Spinal cord (tissue), 10 donors: ENCODE results near the gene PRMT9. TPM values are rescaled to one million over a fixed set of nuclear protein-coding genes. Genes with fewer than 3 reads are reported as not detected.

Source experiments
- DNase-seq, 6 donors: peaks; one replicate each; pipeline versions ENCODE4 v3.0.0 to v3.0.0-alpha.2; 2013 to 2015; ENCODE audit warnings: low spot score in 6 of 6, low read depth in 4 of 6
- H3K27ac ChIP-seq: one replicate; pipeline ENCODE4 v1.5.1; 2013; ENCODE audit warnings: low read depth, low read length, control low read depth
- H3K27me3 ChIP-seq: one replicate; pipeline ENCODE4 v1.6.1; 2013; ENCODE audit warnings: low read length; ENCODE audit not compliant: control insufficient read depth, insufficient read depth
- H3K36me3 ChIP-seq: one replicate; pipeline ENCODE4 v1.6.1; 2013; ENCODE audit warnings: low read length; ENCODE audit not compliant: control insufficient read depth, insufficient read depth
- H3K4me1 ChIP-seq: one replicate; pipeline ENCODE4 v1.6.1; 2013; ENCODE audit warnings: low read length; ENCODE audit not compliant: control insufficient read depth, insufficient read depth
- H3K4me3 ChIP-seq: one replicate; pipeline ENCODE4 v1.5.1; 2013; ENCODE audit warnings: low read depth, low read length, control low read depth
- H3K9me3 ChIP-seq: one replicate; pipeline ENCODE4 v1.6.1; 2013; ENCODE audit warnings: low read length; ENCODE audit not compliant: control insufficient read depth, insufficient read depth
- WGBS: methylation state at CpG from one replicate; pipeline ENCODE4 v1.1.5; 2013; ENCODE audit warnings: missing lambda C conversion rate; ENCODE audit not compliant: insufficient coverage; 5-methylcytosine and 5-hydroxymethylcytosine counted together
- polyA plus RNA-seq, 2 donors: library from polyadenylated mRNA; unstranded; fragments of 120-200 nt; gene quantifications; one replicate each; pipeline ENCODE4 v1.2.1, GENCODE V29; 2013; ENCODE audit not compliant: insufficient read length in 2 of 2
- total RNA-seq, 2 donors: library from RNA; depleted of rRNA in 1 of 2; stranded (reverse); fragments of 120-200 nt in 1 of 2; fragments of >200 nt in 1 of 2; gene quantifications; one replicate each; pipeline versions ENCODE4 v1.2.3 to v1.2.4, GENCODE V29; 2013 to 2014
- donor health status: healthy.

The PRMT9 gene
- total and polyA plus RNA-seq, 4 donors, result 14.4 to 27.2 (median 17.6) TPM

GRCh38 chr4:147683188-147683591 is 773 bp downstream of the PRMT9 start:
- peak in 3 of 6 donors; percentile 24 to 57 (median 46) for DNase-seq
- peak overlapping the region; percentile 88 for H3K27ac ChIP-seq
- H3K4me3 ChIP-seq, result peak overlapping the region; percentile 88

GRCh38 chr4:147682755-147683154 is 1.2 kb downstream of the PRMT9 start:
- H3K27ac ChIP-seq, result peak overlapping the region; percentile 88
- no peaks in the 10 kb centered on the region for H3K9me3 ChIP-seq
- WGBS, result no CpG with 5 or more reads among the region's 3 CpGs
- H3K4me3 ChIP-seq, result peak overlapping the region; percentile 88
- peak in 1 of 6 donors; percentile 1 for DNase-seq
- H3K27me3 ChIP-seq, result no peaks in the 10 kb centered on the region
- H3K4me1 ChIP-seq, result peaks cover 3% of the 10 kb centered on the region
- H3K36me3 ChIP-seq, result peaks cover 8% of the 10 kb centered on the region

More at GRCh38 chr4:147683188-147683591, 773 bp downstream of the PRMT9 start:
- peaks cover 8% of the 10 kb centered on the region for H3K36me3 ChIP-seq
- peaks cover 3% of the 10 kb centered on the region for H3K4me1 ChIP-seq
- H3K9me3 ChIP-seq, result no peaks in the 10 kb centered on the region
- WGBS, result 16% methylated on average over 5 of the region's 10 CpGs
- no peaks in the 10 kb centered on the region for H3K27me3 ChIP-seq

GRCh38 chr4:147678796-147679549 is 5.0 kb downstream of the PRMT9 start:
- whole genome bisulfite sequencing, result 92% methylated on average over 4 of the region's 12 CpGs
- H3K4me1 ChIP-seq, result peaks cover 3% of the 10 kb centered on the region
- peaks cover 8% of the 10 kb centered on the region for H3K36me3 ChIP-seq
- no peak overlapping the region for H3K27ac ChIP-seq
- no peaks in the 10 kb centered on the region for H3K9me3 ChIP-seq
- no peak overlapping the region for H3K4me3 ChIP-seq
- H3K27me3 ChIP-seq, result no peaks in the 10 kb centered on the region
- no peak for DNase-seq

GRCh38 chr4:147678106-147678505 is 5.9 kb downstream of the PRMT9 start:
- Histone ChIP-seq H3K4me1 (peaks cover 3% of the 10 kb centered on the region), H3K36me3 (peaks cover 8% of the 10 kb centered on the region), H3K27me3 (no peaks in the 10 kb centered on the region), H3K4me3 (no peak overlapping the region), H3K9me3 (no peaks in the 10 kb centered on the region), H3K27ac (no peak overlapping the region)
- WGBS, result 69% methylated on average over 2 of the region's 5 CpGs
- DNase-seq, result peak in 1 of 6 donors; percentile 59

- Histone ChIP-seq H3K4me1 (peaks cover under 1% of the 10 kb centered on the region), H3K27me3 (no peaks in the 10 kb centered on the region)
- 83% methylated on average over 1 of the region's 1 CpG for WGBS
Observed at GRCh38 chr4:147674496-147674895, 9.5 kb downstream of the PRMT9 start.

GRCh38 chr4:147674073-147674472 is 9.9 kb downstream of the PRMT9 start:
- Histone ChIP-seq H3K4me1 (no peaks in the 10 kb centered on the region), H3K27ac (no peak overlapping the region), H3K4me3 (no peak overlapping the region), H3K9me3 (no peaks in the 10 kb centered on the region), H3K36me3 (peaks cover 2% of the 10 kb centered on the region), H3K27me3 (no peaks in the 10 kb centered on the region)
- no peak for DNase-seq
- no CpG with 5 or more reads among the region's 4 CpGs for WGBS

More at GRCh38 chr4:147674496-147674895, 9.5 kb downstream of the PRMT9 start:
- Histone ChIP-seq H3K27ac (no peak overlapping the region), H3K4me3 (no peak overlapping the region), H3K36me3 (peaks cover 7% of the 10 kb centered on the region), H3K9me3 (no peaks in the 10 kb centered on the region)
- no peak for DNase-seq

GRCh38 chr4:147658501-147658900 is 25.5 kb downstream of the PRMT9 start:
- Histone ChIP-seq H3K4me1 (no peaks in the 10 kb centered on the region), H3K27ac (no peak overlapping the region), H3K4me3 (no peak overlapping the region), H3K36me3 (peaks cover 19% of the 10 kb centered on the region), H3K9me3 (no peaks in the 10 kb centered on the region), H3K27me3 (no peaks in the 10 kb centered on the region)
- DNase-seq, result no peak
- 97% methylated on average over 4 of the region's 4 CpGs for whole genome bisulfite sequencing

- Histone ChIP-seq H3K27ac (no peak overlapping the region), H3K4me3 (no peak overlapping the region), H3K9me3 (no peaks in the 10 kb centered on the region), H3K4me1 (no peaks in the 10 kb centered on the region), H3K36me3 (peaks cover 18% of the 10 kb centered on the region), H3K27me3 (no peaks in the 10 kb centered on the region)
- no CpG with 5 or more reads among the region's 2 CpGs for WGBS
- no peak for DNase-seq
Observed at GRCh38 chr4:147655639-147656038, 28.3 kb downstream of the PRMT9 start.

GRCh38 chr4:147651563-147651962 is 32.4 kb downstream of the PRMT9 start:
- no peak overlapping the region for H3K27ac ChIP-seq
- peaks cover 4% of the 10 kb centered on the region for H3K36me3 ChIP-seq
- WGBS, result no CpG with 5 or more reads among the region's 1 CpG
- no peaks in the 10 kb centered on the region for H3K9me3 ChIP-seq
- no peak for DNase-seq
- H3K4me1 ChIP-seq, result no peaks in the 10 kb centered on the region
- H3K4me3 ChIP-seq, result no peak overlapping the region
- H3K27me3 ChIP-seq, result no peaks in the 10 kb centered on the region

- no peak for DNase-seq
- H3K4me3 ChIP-seq, result no peak overlapping the region
Observed at GRCh38 chr4:147648656-147649055, 35.3 kb downstream of the PRMT9 start.

More at GRCh38 chr4:147648656-147649055, 35.3 kb downstream of the PRMT9 start:
- Histone ChIP-seq H3K4me1 (no peaks in the 10 kb centered on the region), H3K9me3 (no peaks in the 10 kb centered on the region), H3K27ac (no peak overlapping the region), H3K27me3 (no peaks in the 10 kb centered on the region), H3K36me3 (peaks cover 4% of the 10 kb centered on the region)
